Ovary (tissue), 9 donors: Measurements from ENCODE around the gene NBEA. TPM values are rescaled to one million over a fixed set of nuclear protein-coding genes. Genes with fewer than 3 reads are reported as not detected.

Source experiments
- DNase-seq, 5 donors: peaks; one replicate each; pipeline ENCODE4 v3.0.0-alpha.2; 2019 to 2020
- H3K27ac ChIP-seq, 2 donors: fragments of 200-600 bp; one replicate each; pipeline versions ENCODE4 v1.5.1 to v1.8.0; 2019 to 2022
- H3K27me3 ChIP-seq: fragments of 200-600 bp; one replicate; pipeline ENCODE4 v1.8.0; 2022
- H3K36me3 ChIP-seq: fragments of 200-600 bp; sonication (generic); one replicate; pipeline ENCODE4 v1.5.1; 2019
- H3K4me1 ChIP-seq: one replicate; pipeline ENCODE4 v1.8.1; 2013; ENCODE audit warnings: mild to moderate bottlenecking, moderate library complexity; ENCODE audit not compliant: insufficient read depth
- H3K4me3 ChIP-seq: fragments of 200-600 bp; sonication (generic); one replicate; pipeline ENCODE4 v1.5.1; 2017
- H3K9me3 ChIP-seq, 2 donors: fragments of 200-600 bp in 1 of 2; sonication (generic) in 1 of 2; one replicate each; pipeline versions ENCODE4 v1.5.1 to v1.8.1; 2013 to 2019; ENCODE audit warnings: mild to moderate bottlenecking in 1 of 2, moderate library complexity in 1 of 2
- CTCF ChIP-seq, 3 donors: fragments of 450-650 bp in 2 of 3; fragments of 200-600 bp in 1 of 3; IDR thresholded peaks; one replicate each; pipeline versions ENCODE4 v1.5.1 to v1.8.0; 2016 to 2022; ENCODE audit warnings: antibody characterized with exemption in 3 of 3, mild to moderate bottlenecking in 1 of 3
- EP300 ChIP-seq: sonication (generic); formaldehyde crosslinking; IDR thresholded peaks from one replicate; pipeline ENCODE4 v1.6.1; 2017; ENCODE audit warnings: antibody characterized with exemption
- POLR2A ChIP-seq: fragments of 450-650 bp; IDR thresholded peaks from one replicate; pipeline ENCODE4 v1.6.1; 2017; ENCODE audit warnings: antibody characterized with exemption, mild to moderate bottlenecking, moderate library complexity
- WGBS, 3 donors: extraction: QIAGEN DNeasy Blood & Tissue Kit in 1 of 3; methylation state at CpG; one replicate each; pipeline versions ENCODE4 v1.1.5 to v1.1.7; 2013 to 2017; 5-methylcytosine and 5-hydroxymethylcytosine counted together
- intact Hi-C, 4 donors: fragments of 100-400 bp; cut with DNase I; formaldehyde crosslinking; loops; one replicate each; pipeline versions ENCODE4 v1.11.0 to v1.15.1; 2022 to 2023
- polyA plus RNA-seq, 2 donors: library from polyadenylated mRNA; stranded (reverse); fragments of 200-250 nt in 1 of 2; fragments of 350-450 nt in 1 of 2; fragmentation: Illumina TruSeq in 1 of 2; extraction: RNeasy Lipid Tissue Mini Kit (QIAGEN cat#74804) in 1 of 2; gene quantifications; one replicate each; pipeline ENCODE4 v1.2.3, GENCODE V29; 2013 to 2014
- total RNA-seq, 7 donors: library from RNA; depleted of rRNA in 2 of 7; stranded (reverse); fragments of >200 nt in 2 of 7; fragmentation: NEBNext Ultra II Directional in 3 of 7; extraction: Animal tissue kit (Norgen Biotek cat#: 25700) in 3 of 7; gene quantifications; one replicate each; pipeline versions ENCODE4 v1.1.0 to v1.2.4, GENCODE V29; 2016 to 2023
- donor health status: DM: no; HTN: no; CAD: no; lungs with moderate emphysema.
- donor health status: DM: no; HTN: no; CAD: no.
- donor health status: Bipolar disorder and iron deficiency.
- donor health status: DM: yes; HTN: yes; CAD: no.
- donor health status: DM: no; HTN: no; CAD: no.
- donor health status: DM: yes; HTN: yes; CAD: no.

NBEA gene
- total and polyA plus RNA-seq, 9 donors: 5.8 to 18.9 (median 16.0) TPM

GRCh38 chr13:34942732-34943435, 814 bp downstream of the NBEA start:
- 1 to 2% (median 2%) methylated on average over 25 to 62 of the region's 62 CpGs for WGBS, 3 donors
- DNase-seq: peak; percentile 11 to 44 (median 33)
- TF ChIP-seq CTCF (IDR thresholded peaks at IDR 0.05) (no peak), POLR2A (no peak), EP300 (no peak)
- Histone ChIP-seq H3K4me3 (peak overlapping the region; percentile 100), H3K36me3 (no peaks in the 10 kb centered on the region), H3K9me3 (no peaks in the 10 kb centered on the region), H3K27ac (peak overlapping the region; percentile 82 to 93), H3K27me3 (no peaks in the 10 kb centered on the region), H3K4me1 (peaks cover 2% of the 10 kb centered on the region)
- intact Hi-C loops: no loop called here

GRCh38 chr13:34943436-34944273, 1.6 kb downstream of the NBEA start:
- Histone ChIP-seq H3K36me3 (no peaks in the 10 kb centered on the region), H3K27ac (no peak overlapping the region), H3K4me3 (peak overlapping the region; percentile 100), H3K9me3 (no peaks in the 10 kb centered on the region), H3K4me1 (peaks cover 2% of the 10 kb centered on the region), H3K27me3 (no peaks in the 10 kb centered on the region)
- WGBS, 3 donors: 23 to 31% (median 29%) methylated on average over 10 of the region's 10 CpGs
- no peak for DNase-seq
- TF ChIP-seq EP300 (no peak), CTCF (IDR thresholded peaks at IDR 0.05) (no peak), POLR2A (no peak)
- intact Hi-C loops: no loop called here

- 85 to 97% (median 93%) methylated on average over 2 of the region's 2 CpGs for WGBS, 3 donors
- H3K36me3 ChIP-seq: no peaks in the 10 kb centered on the region
- H3K27ac ChIP-seq: no peak overlapping the region
- H3K4me1 ChIP-seq: peaks cover 2% of the 10 kb centered on the region
- peak overlapping the region; percentile 100 for H3K4me3 ChIP-seq
- DNase-seq: no peak
- intact Hi-C loops: no loop called here
- no peaks in the 10 kb centered on the region for H3K9me3 ChIP-seq
- TF ChIP-seq EP300: no peak
- TF ChIP-seq POLR2A: no peak
- no peak for TF ChIP-seq CTCF (IDR thresholded peaks at IDR 0.05)
- no peaks in the 10 kb centered on the region for H3K27me3 ChIP-seq
Observed at GRCh38 chr13:34944274-34944634, 2.2 kb downstream of the NBEA start.

- TF ChIP-seq POLR2A (no peak), EP300 (no peak), CTCF (IDR thresholded peaks at IDR 0.05) (no peak)
- 45 to 60% (median 50%) methylated on average over 2 of the region's 2 CpGs for WGBS, 3 donors
- Histone ChIP-seq H3K36me3 (no peaks in the 10 kb centered on the region), H3K4me3 (no peak overlapping the region), H3K4me1 (peaks cover 2% of the 10 kb centered on the region), H3K9me3 (no peaks in the 10 kb centered on the region), H3K27me3 (no peaks in the 10 kb centered on the region), H3K27ac (no peak overlapping the region)
- intact Hi-C loops: no loop called here
- DNase-seq: no peak
Observed at GRCh38 chr13:34944751-34945150, 2.7 kb downstream of the NBEA start.
